Lower leg skin (tissue), 4 donors: ENCODE data around the gene NSUN7. TPM values are rescaled to one million over a fixed set of nuclear protein-coding genes. Genes with fewer than 3 reads are reported as not detected.

Experiments used
- DNase-seq, 2 donors: peaks; one replicate each; pipeline ENCODE4 v3.0.0-alpha.2; 2019; ENCODE audit warnings: low spot score in 2 of 2
- H3K4me3 ChIP-seq: fragments of 200-600 bp; sonication (generic); 2 replicates; pipeline ENCODE4 v1.5.1; 2017; ENCODE audit warnings: mild to moderate bottlenecking, low read depth; ENCODE audit not compliant: poor library complexity, severe bottlenecking
- POLR2A ChIP-seq, 2 donors: fragments of 450-650 bp; IDR thresholded peaks; one replicate each; pipeline ENCODE4 v1.6.1; 2016 to 2017; ENCODE audit warnings: antibody characterized with exemption in 2 of 2, mild to moderate bottlenecking in 1 of 2, moderate library complexity in 1 of 2
- WGBS, 2 donors: methylation state at CpG; one replicate each; pipeline ENCODE4 v1.1.5; 2018; 5-methylcytosine and 5-hydroxymethylcytosine counted together
- intact Hi-C: fragments of 100-400 bp; cut with DNase I; formaldehyde crosslinking; loops from one replicate; pipeline ENCODE4 v1.15.0; 2023; ENCODE audit warnings: low total_unique reads
- total RNA-seq, 4 donors: library from RNA; depleted of rRNA; stranded (reverse); fragments of >200 nt; gene quantifications; one replicate each; pipeline ENCODE4 v1.1.0, GENCODE V29; 2016
- TF ChIP-seq, protein P1 (sequence below), 3 donors: fragments of 450-650 bp; IDR thresholded peaks; one replicate each; pipeline ENCODE4 v1.5.1; 2016; ENCODE audit warnings: antibody characterized with exemption in 3 of 3, mild to moderate bottlenecking in 3 of 3, moderate library complexity in 2 of 3

The NSUN7 gene
- total RNA-seq, 4 donors from 2014 or later: 1.7 to 4.9 (median 3.3) TPM

DNA sequence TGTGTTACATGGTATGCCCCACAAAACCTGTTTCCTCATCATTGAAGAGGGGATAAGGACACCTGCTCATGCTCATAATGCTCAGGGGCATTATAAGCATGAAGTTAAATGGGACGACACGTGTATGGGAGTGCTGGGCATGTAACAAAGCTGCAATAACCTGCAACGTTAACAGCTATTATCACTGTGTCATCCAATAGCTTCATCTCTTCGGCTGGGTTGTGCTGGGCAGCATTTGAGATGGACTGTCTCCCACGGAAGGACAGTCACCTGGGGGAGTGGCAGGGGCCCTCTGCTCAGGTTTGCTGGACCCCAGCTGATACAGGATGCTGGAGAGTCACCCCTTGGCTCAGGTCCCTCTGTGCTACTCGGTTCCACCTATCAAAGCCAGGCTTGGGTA, 94.5 kb downstream of the NSUN7 start:
- TF ChIP-seq, protein P1, sequence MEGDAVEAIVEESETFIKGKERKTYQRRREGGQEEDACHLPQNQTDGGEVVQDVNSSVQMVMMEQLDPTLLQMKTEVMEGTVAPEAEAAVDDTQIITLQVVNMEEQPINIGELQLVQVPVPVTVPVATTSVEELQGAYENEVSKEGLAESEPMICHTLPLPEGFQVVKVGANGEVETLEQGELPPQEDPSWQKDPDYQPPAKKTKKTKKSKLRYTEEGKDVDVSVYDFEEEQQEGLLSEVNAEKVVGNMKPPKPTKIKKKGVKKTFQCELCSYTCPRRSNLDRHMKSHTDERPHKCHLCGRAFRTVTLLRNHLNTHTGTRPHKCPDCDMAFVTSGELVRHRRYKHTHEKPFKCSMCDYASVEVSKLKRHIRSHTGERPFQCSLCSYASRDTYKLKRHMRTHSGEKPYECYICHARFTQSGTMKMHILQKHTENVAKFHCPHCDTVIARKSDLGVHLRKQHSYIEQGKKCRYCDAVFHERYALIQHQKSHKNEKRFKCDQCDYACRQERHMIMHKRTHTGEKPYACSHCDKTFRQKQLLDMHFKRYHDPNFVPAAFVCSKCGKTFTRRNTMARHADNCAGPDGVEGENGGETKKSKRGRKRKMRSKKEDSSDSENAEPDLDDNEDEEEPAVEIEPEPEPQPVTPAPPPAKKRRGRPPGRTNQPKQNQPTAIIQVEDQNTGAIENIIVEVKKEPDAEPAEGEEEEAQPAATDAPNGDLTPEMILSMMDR (IDR thresholded peaks at IDR 0.05): no peak
- TF ChIP-seq POLR2A (IDR thresholded peaks at IDR 0.05): no peak
- intact Hi-C loops: no loop called here
- no peak overlapping the region for H3K4me3 ChIP-seq
- DNase-seq: peak in 1 of 2 donors; percentile 52
- WGBS, 2 donors: 87 to 88% methylated on average over 6 of the region's 6 CpGs

GRCh38 chr4:40845154-40845835, 95.5 kb downstream of the NSUN7 start:
- WGBS, 2 donors: 45 to 56% methylated on average over 10 of the region's 10 CpGs
- H3K4me3 ChIP-seq: no peak overlapping the region
- peak in 1 of 2 donors; percentile 58 for DNase-seq
- TF ChIP-seq, protein P1 (IDR thresholded peaks at IDR 0.05): no peak
- TF ChIP-seq POLR2A (IDR thresholded peaks at IDR 0.05): no peak
- intact Hi-C loops: no loop called here

DNA sequence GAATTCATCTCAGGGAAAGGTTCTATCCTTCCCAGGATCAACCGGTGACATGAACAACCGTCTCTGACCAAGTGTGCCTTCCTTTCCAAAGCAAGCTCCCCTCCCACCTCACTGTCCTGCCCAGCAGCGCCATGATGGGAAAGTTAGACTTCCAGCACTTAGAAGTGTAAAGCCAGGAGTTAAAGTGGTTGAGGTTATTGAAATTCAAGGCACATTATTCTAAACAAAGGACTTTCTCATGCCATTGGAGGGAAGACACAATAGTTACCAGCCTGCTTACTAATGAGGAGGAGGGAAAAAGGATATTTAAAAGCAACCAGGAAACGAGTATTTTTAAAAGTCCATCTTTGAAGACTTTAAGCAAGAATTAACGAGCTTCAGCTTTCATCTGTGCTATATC, 96.8 kb downstream of the NSUN7 start:
- no peak for TF ChIP-seq POLR2A (IDR thresholded peaks at IDR 0.05)
- TF ChIP-seq, protein P1 (IDR thresholded peaks at IDR 0.05): no peak
- intact Hi-C loops: no loop called here
- 87 to 91% methylated on average over 5 of the region's 5 CpGs for WGBS, 2 donors
- H3K4me3 ChIP-seq: no peak overlapping the region
- peak in 1 of 2 donors; percentile 3 for DNase-seq

- intact Hi-C loops: no loop called here
- DNase-seq: peak in 1 of 2 donors; percentile 52
- H3K4me3 ChIP-seq: no peak overlapping the region
- TF ChIP-seq POLR2A (IDR thresholded peaks at IDR 0.05): no peak
- TF ChIP-seq, protein P1 (IDR thresholded peaks at IDR 0.05): no peak
- WGBS, 2 donors: 82 to 85% methylated on average over 4 to 5 of the region's 5 CpGs
These were observed 98.5 kb downstream of the NSUN7 start for GRCh38 chr4:40848251-40848650.

DNA sequence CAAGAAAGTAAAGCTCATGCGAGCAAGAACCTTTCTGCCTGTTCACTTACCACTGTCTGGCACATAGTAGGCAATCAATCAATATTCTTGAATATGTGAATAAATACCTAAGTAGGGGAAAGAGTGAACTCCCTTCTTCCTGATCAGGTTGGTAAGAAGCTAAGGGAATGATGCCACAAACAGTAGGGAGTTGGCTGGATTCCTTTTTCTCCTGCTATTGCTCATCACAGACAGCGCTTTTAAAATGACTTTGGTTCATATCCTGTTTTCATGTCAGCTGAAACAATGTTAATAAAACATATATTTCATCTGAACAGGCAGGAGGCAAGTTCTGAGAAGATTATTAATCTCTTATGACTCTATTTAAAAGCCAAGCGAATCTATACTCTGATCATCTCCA, 99.2 kb downstream of the NSUN7 start:
- intact Hi-C loops: no loop called here
- TF ChIP-seq POLR2A (IDR thresholded peaks at IDR 0.05): no peak
- TF ChIP-seq, protein P1 (IDR thresholded peaks at IDR 0.05): no peak
- DNase-seq: no peak
- 57 to 65% methylated on average over 3 of the region's 3 CpGs for WGBS, 2 donors
- no peak overlapping the region for H3K4me3 ChIP-seq

- TF ChIP-seq, protein P1 (IDR thresholded peaks at IDR 0.05): no peak
- TF ChIP-seq POLR2A (IDR thresholded peaks at IDR 0.05): no peak
- 91 to 92% methylated on average over 4 of the region's 4 CpGs for WGBS, 2 donors
- H3K4me3 ChIP-seq: no peak overlapping the region
- intact Hi-C loops: no loop called here
- DNase-seq: peak in 1 of 2 donors; percentile 34
These were observed 100.7 kb downstream of the NSUN7 start for GRCh38 chr4:40850496-40850895.
